HepG2 (cell line): Measurements from ENCODE around the gene PLK2. TPM values are rescaled to one million over a fixed set of nuclear protein-coding genes. Genes with fewer than 3 reads are reported as not detected.
A peak's percentile ranks its signal among the peaks of the same experiment; 100 is the strongest.

Experiments used
- CHD2 ChIP-seq: IDR thresholded peaks from 2 replicates; pipeline ENCODE4 v1.6.1; 2011; ENCODE audit warnings: low read depth, low read length, improper control_type of control experiment
- KDM5A ChIP-seq: fragments of 200-600 bp; sonication (generic); IDR thresholded peaks from 2 replicates; pipeline ENCODE4 v1.7.0; 2018; ENCODE audit warnings: antibody characterized with exemption, mild to moderate bottlenecking, low read length, borderline replicate concordance
- MAX ChIP-seq: IDR thresholded peaks from 2 replicates; pipeline ENCODE4 v1.6.1; 2012; ENCODE audit warnings: inconsistent platforms
- MEIS2 ChIP-seq: sonication (generic); formaldehyde crosslinking; IDR thresholded peaks from 2 replicates; pipeline ENCODE4 v1.9.0; 2021; ENCODE audit warnings: mild to moderate bottlenecking, missing genetic modification reagents
- NBN ChIP-seq: fragments of 450-650 bp; conservative IDR thresholded peaks from 2 replicates; pipeline ENCODE4 v1.6.1; 2017
- NFKB2 ChIP-seq: sonication (generic); formaldehyde crosslinking; IDR thresholded peaks from 2 replicates; pipeline ENCODE4 v1.4.0; 2020; ENCODE audit warnings: missing genetic modification reagents, borderline replicate concordance
- REST ChIP-seq, 2 experiments: IDR thresholded peaks; 2 replicates each; pipeline ENCODE4 v1.6.1; 2011 to 2012; ENCODE audit warnings: low read length in 2 of 2, borderline replicate concordance in 1 of 2, low read depth in 1 of 2, mild to moderate bottlenecking in 1 of 2, moderate library complexity in 1 of 2
- RXRA ChIP-seq: sonication (generic); formaldehyde crosslinking; IDR thresholded peaks from 2 replicates; pipeline ENCODE4 v1.5.1; 2020; ENCODE audit warnings: missing genetic modification reagents
- TCF12 ChIP-seq, 2 experiments: fragments of 450-650 bp in 1 of 2; sonication (generic) in 1 of 2; formaldehyde crosslinking in 1 of 2; IDR thresholded peaks; 2 replicates each; pipeline versions ENCODE4 v1.6.1 to v1.8.0; 2017 to 2022; ENCODE audit warnings: antibody characterized with exemption in 1 of 2, mild to moderate bottlenecking in 1 of 2, missing genetic modification reagents in 1 of 2, moderate library complexity in 1 of 2
- U2AF1 ChIP-seq: fragments of 200-400 bp; formaldehyde crosslinking; optimal IDR thresholded peaks from 2 replicates; pipeline ENCODE3; 2017; ENCODE audit warnings: mild to moderate bottlenecking, low read depth, low read length
- ZBTB43 ChIP-seq: sonication (generic); formaldehyde crosslinking; conservative IDR thresholded peaks from 2 replicates; pipeline ENCODE4 v1.4.0; 2020; ENCODE audit warnings: missing genetic modification reagents
- ZNF260 ChIP-seq: sonication (generic); formaldehyde crosslinking; IDR thresholded peaks from 2 replicates; pipeline ENCODE4 v1.4.0; 2020; ENCODE audit warnings: missing genetic modification reagents, low read depth, mild to moderate bottlenecking, borderline replicate concordance
- ZNF768 ChIP-seq: sonication (generic); formaldehyde crosslinking; IDR thresholded peaks from 2 replicates; pipeline ENCODE4 v1.4.0; 2020; ENCODE audit warnings: missing genetic modification reagents
- polyA plus RNA-seq, 8 experiments: library from polyadenylated mRNA; depleted of rRNA in 3 of 8; stranded (reverse) in 7 of 8; unstranded in 1 of 8; fragments of >200 nt; fragmentation: Illumina TruSeq in 4 of 8; extraction: Trizol in 4 of 8; gene quantifications; 2 replicates each; pipeline versions ENCODE4 v1.2.1 to v1.2.3, GENCODE V29; 2011 to 2016; ENCODE audit warnings: low read depth in 4 of 8, missing spikeins in 1 of 8, mixed read lengths in 1 of 8; ENCODE audit not compliant: insufficient read depth in 1 of 8
- total RNA-seq, 5 experiments: library from RNA; depleted of rRNA; stranded (reverse); fragments of >200 nt; fragmentation: Illumina TruSeq; extraction: Trizol; gene quantifications; 2 replicates each; pipeline ENCODE4 v1.2.3, GENCODE V29; 2016; ENCODE audit warnings: low read depth in 1 of 5
- TF ChIP-seq, protein P1 (sequence below), 2 experiments: fragments of 450-650 bp in 1 of 2; sonication (generic) in 1 of 2; formaldehyde crosslinking; IDR thresholded peaks; 2 replicates each; pipeline versions ENCODE4 v1.5.0 to v1.8.0; 2020 to 2022; ENCODE audit warnings: mild to moderate bottlenecking in 1 of 2, missing genetic modification reagents in 1 of 2
- TF ChIP-seq, protein P2 (sequence below): IDR thresholded peaks from 2 replicates; pipeline ENCODE4 v1.6.1; 2012; ENCODE audit warnings: low read length, improper control_type of control experiment
- TF ChIP-seq, protein P3 (sequence below): sonication (generic); formaldehyde crosslinking; conservative IDR thresholded peaks from 2 replicates; pipeline ENCODE4 v1.4.0; 2020; ENCODE audit warnings: missing genetic modification reagents

The PLK2 gene
- total and polyA plus RNA-seq, 2 of the 13 experiments (the other 11 are each of a cell fraction or from before 2014, with no cell fraction given): 9.6 to 29.6 TPM

GRCh38 chr5:58460002-58460731 is at the start of gene PLK2 (continued):
- TF ChIP-seq, protein P1, sequence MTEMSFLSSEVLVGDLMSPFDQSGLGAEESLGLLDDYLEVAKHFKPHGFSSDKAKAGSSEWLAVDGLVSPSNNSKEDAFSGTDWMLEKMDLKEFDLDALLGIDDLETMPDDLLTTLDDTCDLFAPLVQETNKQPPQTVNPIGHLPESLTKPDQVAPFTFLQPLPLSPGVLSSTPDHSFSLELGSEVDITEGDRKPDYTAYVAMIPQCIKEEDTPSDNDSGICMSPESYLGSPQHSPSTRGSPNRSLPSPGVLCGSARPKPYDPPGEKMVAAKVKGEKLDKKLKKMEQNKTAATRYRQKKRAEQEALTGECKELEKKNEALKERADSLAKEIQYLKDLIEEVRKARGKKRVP (CRISPR knock-in tag; IDR thresholded peaks at IDR 0.05): no peak
- TF ChIP-seq CHD2 (no peak), KDM5A (no peak), ZNF260 (CRISPR knock-in tag) (no peak), NBN (no peak), REST (IDR thresholded peaks at IDR 0.05; ENCODE audit: borderline replicate concordance in 1 of 2, low read depth in 1 of 2, low read length in 2 of 2) (peak in 1 of 2 experiments; percentile 73; a peak in 1 of 4 replicates), MEIS2 (CRISPR knock-in tag) (no peak), TCF12 (IDR thresholded peaks at IDR 0.05) (no peak), TCF12 (CRISPR knock-in tag; IDR thresholded peaks at IDR 0.05) (peak; percentile 15; the same call in 1 of the 2 replicates), ZBTB43 (CRISPR knock-in tag) (no peak), U2AF1 (no peak), NFKB2 (no peak), ZNF768 (CRISPR knock-in tag) (0 out of 2 replicates have a peak, but pooled peaks have one; percentile 38), MAX (peak; percentile 58), RXRA (CRISPR knock-in tag) (no peak; the same call in 1 of the 2 replicates)
- TF ChIP-seq, protein P2, sequence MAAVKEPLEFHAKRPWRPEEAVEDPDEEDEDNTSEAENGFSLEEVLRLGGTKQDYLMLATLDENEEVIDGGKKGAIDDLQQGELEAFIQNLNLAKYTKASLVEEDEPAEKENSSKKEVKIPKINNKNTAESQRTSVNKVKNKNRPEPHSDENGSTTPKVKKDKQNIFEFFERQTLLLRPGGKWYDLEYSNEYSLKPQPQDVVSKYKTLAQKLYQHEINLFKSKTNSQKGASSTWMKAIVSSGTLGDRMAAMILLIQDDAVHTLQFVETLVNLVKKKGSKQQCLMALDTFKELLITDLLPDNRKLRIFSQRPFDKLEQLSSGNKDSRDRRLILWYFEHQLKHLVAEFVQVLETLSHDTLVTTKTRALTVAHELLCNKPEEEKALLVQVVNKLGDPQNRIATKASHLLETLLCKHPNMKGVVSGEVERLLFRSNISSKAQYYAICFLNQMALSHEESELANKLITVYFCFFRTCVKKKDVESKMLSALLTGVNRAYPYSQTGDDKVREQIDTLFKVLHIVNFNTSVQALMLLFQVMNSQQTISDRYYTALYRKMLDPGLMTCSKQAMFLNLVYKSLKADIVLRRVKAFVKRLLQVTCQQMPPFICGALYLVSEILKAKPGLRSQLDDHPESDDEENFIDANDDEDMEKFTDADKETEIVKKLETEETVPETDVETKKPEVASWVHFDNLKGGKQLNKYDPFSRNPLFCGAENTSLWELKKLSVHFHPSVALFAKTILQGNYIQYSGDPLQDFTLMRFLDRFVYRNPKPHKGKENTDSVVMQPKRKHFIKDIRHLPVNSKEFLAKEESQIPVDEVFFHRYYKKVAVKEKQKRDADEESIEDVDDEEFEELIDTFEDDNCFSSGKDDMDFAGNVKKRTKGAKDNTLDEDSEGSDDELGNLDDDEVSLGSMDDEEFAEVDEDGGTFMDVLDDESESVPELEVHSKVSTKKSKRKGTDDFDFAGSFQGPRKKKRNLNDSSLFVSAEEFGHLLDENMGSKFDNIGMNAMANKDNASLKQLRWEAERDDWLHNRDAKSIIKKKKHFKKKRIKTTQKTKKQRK: no peak
- TF ChIP-seq, protein P3, sequence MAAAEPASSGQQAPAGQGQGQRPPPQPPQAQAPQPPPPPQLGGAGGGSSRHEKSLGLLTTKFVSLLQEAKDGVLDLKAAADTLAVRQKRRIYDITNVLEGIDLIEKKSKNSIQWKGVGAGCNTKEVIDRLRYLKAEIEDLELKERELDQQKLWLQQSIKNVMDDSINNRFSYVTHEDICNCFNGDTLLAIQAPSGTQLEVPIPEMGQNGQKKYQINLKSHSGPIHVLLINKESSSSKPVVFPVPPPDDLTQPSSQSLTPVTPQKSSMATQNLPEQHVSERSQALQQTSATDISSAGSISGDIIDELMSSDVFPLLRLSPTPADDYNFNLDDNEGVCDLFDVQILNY (CRISPR knock-in tag): no peak
